GM18951 (cell line): ENCODE measurements around the gene MYO3B.

Source experiments
- POLR2A ChIP-seq: IDR thresholded peaks from 4 replicates; pipeline ENCODE4 v1.6.1; 2011; ENCODE audit warnings: mild to moderate bottlenecking; ENCODE audit not compliant: insufficient read length, insufficient read depth; ENCODE audit errors: extremely low read depth
- in situ Hi-C: fragments of 300-500 bp; cut with MboI; formaldehyde crosslinking; loops from one replicate; pipeline ENCODE4 v1.12.0; 2022; ENCODE audit warnings: low sequenced_read_pairs, mixed read lengths, inconsistent platforms; ENCODE audit not compliant: unreplicated experiment

MYO3B gene

DNA sequence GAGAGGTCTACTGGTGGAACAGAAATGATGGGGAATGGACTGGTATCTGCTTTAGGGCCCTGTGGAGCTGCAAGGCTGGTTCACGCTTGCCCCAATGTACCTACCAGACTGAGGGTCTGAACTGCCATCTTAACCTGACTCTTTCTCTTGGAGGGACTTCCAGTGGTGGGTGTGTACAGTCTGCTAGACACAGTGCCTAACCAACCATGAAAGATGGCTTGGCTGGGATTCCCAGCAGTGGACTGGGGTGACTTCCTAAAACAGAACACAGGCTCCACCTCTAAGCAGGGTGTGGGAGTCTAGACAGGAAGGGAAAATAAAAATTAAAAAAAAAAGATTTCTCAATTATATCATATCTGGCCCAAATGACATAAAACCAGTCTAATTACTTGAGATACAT, 25.5 kb upstream of the MYO3B start:
- in situ Hi-C loops = no loop called here
- no peak for TF ChIP-seq POLR2A

DNA sequence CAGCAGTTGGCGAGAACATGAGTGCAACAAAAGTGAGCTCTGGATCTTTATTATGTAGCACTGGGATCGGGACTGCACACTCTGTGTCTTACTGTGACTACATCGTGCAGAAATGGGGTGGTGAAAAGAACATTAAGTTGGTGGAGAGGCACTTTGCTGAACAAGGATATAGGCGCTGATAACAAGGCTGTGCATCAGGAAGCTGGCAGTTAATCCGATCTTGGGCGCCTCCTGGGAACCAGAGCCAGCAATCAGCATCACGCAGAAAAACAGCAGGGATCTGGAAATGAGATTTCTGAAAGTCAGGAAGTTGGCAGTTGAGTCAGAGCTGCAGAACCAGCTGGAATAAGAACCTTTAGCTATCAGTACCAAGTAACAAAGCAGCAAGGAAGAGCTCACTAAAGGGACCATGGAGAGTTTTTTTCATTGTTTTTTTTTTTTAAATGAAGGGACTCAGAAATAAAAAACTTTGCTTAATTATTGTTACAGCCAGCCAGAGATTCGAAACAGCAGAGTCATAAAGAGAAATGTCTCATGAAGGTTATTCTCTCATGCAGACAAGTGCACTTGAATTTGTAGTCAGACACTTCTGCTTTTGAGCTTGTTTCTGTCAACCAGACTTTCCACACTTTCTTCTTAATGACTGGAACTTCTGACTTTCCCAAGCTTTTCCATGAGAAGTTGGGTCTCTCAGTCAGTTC, 22.8 kb upstream of the MYO3B start:
- in situ Hi-C loops = no loop called here
- TF ChIP-seq POLR2A = no peak

DNA sequence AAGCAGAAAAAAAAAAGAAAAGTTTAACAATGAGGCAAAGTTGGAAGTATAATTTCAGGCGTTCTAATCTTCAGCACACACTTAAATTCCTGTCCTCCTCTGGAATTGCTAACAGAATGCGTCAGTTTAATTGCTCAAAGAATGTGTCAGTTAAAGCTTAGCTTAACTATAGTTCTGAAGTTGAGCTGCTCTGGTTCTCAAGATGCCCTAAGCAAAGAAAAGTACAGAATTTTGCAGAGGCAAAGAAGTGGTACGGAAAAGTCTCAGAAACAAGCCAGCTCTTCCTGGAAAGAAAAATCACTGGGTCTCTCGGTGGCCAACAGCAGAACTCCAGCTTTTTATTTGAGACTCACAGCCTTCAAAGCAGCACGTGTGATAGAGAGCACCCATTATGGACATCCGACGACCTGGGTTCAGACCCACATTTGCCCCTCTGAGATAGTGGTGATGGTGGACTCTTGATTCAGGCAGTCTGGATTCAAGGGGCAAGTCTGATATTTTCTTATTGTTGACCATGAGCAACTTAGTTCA, 22.2 kb upstream of the MYO3B start:
- in situ Hi-C loops = no loop called here
- TF ChIP-seq POLR2A = no peak

DNA sequence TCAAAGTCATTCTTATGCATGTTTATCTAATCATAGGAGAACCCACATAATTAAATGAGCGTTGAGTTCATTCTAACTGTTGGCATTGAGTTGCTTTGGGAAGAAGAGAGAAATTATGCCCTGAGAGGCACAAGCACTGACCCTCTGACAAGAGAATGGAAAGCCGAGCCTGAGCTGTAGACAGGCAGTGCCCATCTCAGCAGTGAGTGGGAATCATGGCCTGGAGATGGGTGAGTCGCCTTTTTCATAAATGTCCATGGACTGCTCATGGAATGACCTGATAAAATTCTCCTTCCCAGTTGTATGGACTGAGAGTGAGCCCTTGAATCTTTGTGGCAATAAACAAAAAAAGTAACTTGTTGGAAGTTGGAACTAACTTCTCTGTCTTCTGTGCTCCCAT, 21.4 kb upstream of the MYO3B start:
- in situ Hi-C loops = no loop called here
- TF ChIP-seq POLR2A = no peak

DNA sequence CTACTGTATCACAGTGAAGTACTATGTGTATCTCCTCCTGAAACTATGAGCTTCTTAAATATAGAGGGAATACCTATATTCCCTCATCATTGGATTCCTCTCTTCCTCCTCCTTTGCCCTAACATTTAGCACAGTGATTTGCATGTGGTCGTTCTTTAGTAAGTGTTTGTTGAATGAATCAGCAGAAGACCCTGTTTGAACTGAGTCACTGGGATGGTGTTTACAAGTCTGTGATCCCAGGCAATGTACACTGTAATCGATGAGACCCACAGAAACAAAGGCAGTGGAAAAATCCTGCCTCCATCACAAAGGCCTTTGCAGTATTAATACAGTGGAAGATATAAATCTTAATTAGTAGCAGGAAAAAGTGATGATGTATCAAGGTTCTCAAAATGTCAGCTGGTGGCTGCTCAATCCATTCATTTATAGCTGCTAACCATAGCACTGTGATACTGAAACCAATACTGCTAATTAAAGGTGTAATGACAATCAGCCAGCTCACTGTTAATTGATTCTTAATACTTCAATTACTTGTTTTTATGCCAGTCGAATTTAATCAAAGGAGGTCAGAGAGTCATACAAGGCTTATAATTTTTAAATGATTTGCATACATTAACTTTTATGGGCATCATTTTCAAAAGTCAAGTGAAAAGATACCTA, 20.8 kb upstream of the MYO3B start:
- in situ Hi-C loops = no loop called here
- no peak for TF ChIP-seq POLR2A

DNA sequence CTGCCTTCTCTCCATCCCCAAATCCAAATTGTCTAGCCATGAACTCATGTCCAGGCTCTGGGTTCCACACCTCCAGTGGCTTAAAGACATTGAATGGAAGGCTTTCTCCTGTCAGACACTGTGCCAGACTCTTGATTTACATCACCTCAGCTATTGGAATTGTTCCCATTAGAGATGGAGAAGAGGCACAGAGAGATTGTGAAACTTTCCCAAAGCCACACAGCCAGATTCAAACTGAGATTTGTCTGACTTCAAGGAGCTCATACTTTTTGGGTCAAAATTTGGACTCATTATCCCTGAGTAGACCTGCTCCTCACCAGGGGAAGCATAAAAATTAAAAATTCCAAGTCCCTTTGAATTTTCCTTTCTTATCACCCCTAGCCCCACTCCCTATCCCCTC, 18.9 kb upstream of the MYO3B start:
- TF ChIP-seq POLR2A = no peak
- in situ Hi-C loops = no loop called here

DNA sequence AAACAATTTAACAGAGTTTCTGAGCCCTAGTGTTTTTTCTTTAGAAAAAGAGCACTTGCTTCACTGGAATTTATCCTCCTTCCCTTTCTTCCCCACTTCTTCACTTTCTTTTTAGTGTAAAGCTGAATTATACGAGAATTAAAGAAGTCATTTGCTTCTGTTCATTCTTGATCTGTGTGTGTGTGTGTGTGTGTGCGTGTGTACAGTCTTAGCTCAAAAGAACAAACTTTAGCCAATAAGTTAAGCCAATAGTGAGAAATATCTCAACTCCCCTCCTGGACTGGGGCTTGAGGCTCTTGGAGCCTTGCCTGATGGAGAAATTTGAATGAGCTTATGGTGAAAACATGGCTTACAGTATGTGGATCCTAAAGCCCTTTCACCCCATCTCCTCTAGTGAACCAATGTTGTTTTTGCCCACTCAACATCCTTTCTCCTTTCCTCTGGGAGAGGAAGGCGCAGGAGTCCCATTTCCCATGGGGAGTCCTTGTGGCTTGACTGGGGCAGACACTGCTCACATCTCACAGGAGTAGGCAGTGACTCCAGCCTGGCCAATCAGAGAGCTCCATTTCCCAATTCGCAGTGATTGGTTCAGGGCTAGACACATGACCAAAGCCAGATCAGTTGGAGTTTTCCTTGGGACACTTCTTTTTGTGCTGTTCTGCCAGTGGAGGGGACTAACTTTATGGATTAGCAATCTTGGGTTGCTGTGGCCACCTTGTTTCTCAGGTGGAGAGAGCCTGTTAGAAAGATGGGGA, 16.3 kb upstream of the MYO3B start:
- in situ Hi-C loops = no loop called here
- no peak for TF ChIP-seq POLR2A

DNA sequence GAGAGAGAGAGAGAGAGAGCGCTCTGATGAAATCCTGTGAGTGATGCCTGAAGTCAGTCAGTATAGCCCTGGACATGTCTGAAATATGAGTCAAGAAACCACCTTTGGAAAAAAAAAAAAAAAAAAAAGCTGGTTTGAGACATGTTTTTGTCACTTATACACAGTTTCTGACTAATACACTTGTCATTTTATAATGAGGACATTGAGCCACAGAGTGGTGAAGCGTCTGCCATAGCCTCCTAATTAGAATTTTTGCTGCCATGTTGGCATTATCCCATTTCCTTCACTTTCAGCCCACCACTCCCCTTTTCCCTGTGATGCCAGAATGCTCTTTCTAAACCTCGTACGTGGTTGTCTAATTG, 15.7 kb upstream of the MYO3B start:
- in situ Hi-C loops = no loop called here
- TF ChIP-seq POLR2A = no peak

DNA sequence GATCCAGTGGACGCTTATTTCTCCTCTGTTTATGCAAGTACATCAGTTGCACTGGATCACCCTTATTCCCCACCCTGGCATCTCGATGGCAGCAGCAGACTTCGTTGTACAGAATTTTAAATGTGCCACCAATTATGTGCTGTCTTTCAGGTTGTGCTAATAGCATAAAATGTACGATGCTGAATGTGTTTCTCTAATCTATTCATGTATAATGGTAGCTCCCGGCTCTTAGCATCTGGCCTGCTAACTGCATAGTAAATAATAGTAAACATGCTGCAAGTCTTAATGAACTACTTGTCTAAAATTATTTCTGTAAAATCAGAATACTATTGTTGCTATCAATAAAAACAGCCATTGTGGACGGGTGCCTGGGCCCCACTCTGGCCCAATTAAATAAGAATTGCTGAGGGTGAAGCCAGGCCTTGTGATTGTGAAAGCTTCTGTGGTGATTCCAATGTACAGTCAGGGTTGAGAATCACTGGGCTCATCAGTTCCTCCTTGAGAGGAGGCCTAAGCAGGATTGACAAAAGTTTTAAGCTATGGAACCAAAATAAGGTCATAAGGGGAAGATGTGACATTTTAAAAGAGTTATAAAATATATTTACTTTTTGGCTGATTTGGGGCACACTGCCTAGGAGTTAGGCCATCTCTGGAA, 14.4 kb upstream of the MYO3B start:
- in situ Hi-C loops = no loop called here
- TF ChIP-seq POLR2A = no peak

DNA sequence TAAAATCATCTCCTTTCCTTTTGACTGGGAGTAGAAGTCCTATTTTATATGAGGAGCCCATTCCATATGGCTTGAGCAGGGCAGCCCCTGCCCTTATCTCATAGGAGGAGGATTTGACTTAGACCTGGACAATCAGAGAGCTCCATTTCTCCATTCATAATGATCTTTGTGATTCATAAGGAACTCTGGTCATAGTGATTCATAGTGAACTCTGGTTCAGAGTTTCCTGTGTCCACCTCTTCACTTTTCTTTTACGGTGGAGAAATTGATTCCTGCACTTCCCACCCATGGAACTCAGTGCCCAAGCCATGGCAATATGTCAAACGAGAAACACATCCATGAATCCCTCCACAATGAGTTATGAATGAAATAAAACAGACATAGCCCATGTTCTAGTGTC, 12.8 kb upstream of the MYO3B start:
- in situ Hi-C loops = no loop called here
- TF ChIP-seq POLR2A = no peak

DNA sequence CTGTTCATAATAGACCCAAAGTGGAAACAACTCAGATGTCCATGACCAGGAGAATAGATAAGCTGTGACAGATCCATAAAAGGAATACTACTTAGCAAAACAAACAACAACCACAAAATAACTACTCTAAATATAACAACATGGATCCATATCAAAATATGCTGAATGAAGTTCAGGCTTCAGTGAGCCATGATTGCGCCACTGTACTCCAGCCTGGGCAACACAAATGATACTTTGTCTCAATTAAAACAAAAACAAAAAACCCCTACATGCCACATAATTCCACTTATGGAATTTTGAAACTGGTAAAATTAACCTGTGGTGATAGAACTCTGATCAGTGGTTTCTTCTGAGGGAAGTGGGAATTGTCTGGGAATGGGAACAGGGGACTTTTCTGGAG, 11.2 kb upstream of the MYO3B start:
- in situ Hi-C loops = no loop called here

DNA sequence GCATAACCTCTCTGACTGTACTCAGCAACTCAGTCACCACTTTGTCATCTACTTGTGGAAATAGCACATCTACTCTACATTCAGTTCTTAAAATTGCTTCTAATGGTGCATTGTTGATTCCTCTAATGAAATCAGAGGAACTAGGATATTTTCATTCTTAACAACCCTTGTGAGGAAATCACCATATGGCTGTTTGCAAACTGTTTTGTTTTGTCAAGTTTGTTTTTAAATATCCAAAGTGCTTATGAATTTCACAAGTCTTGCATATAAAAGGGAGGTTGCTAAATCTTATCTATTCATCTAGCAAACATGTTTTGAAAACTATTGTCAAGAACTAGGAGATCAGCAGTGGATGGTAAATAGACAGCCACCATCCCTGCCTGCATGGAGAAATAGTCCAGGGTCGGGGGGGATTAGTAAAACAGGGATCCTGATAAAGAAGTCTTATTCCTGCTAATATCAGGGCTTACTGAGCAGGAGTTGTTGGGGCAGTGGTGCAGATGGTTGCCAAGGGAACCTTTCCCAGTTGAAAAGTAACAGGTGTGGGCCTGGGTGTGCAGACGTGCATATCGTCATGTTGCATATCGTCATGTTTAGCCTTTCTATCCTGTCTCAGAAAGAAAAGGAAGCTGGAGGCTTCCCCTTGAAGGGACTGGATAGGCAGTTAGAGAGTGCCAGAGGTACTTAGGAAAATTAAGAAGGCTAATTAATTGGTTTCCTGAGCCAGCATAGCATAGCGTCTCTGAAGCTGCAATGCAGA, 7.5 kb upstream of the MYO3B start:
- in situ Hi-C loops = no loop called here
- no peak for TF ChIP-seq POLR2A

More for the DNA sequence above, 11.2 kb upstream of the MYO3B start:
- TF ChIP-seq POLR2A = no peak
